A549 (cell line): Measurements from ENCODE around the gene HOMER2. TPM values are rescaled to one million over a fixed set of nuclear protein-coding genes. Genes with fewer than 3 reads are reported as not detected.

ENCODE experiments used
- ATAC-seq, 2 experiments: fragments of 200-7000 bp in 1 of 2; fragments of >200 bp in 1 of 2; cut with Nextera tagmentation in 1 of 2; cut with Tn5 transposase in 1 of 2; 3 replicates each; pipeline versions ENCODE4 v1.8.0 to v1.9.1; 2018 to 2020; ENCODE audit warnings: mild to moderate bottlenecking in 1 of 2, moderate library complexity in 1 of 2
- CTCF ChIA-PET: fragments of 300-600 bp; sonication (Branson Sonifier 250); formaldehyde crosslinking; extraction: SDS; loops from one replicate; lab custom pipeline; 2021; ENCODE audit warnings: antibody characterized with exemption, inconsistent platforms; lab: Yijun Ruan, JAX
- POLR2A ChIA-PET: fragments of 350-600 bp; formaldehyde crosslinking; extraction: SDS; loops from one replicate; lab custom pipeline; 2021; ENCODE audit warnings: antibody characterized with exemption, inconsistent platforms; lab: Yijun Ruan, JAX
- DNase-seq, 2 experiments: peaks; one replicate each; pipeline versions ENCODE4 v3.0.0 to v3.0.0-alpha.2; 2011 to 2016; ENCODE audit warnings: low read depth in 1 of 2, low spot score in 1 of 2
- FAIRE-seq: peaks from 2 replicates; lab custom pipeline; 2011; peaks lifted over from hg19 to GRCh38; lab: Jason Lieb, UNC
- H3K27ac ChIP-seq, 2 experiments: fragments of >200 bp; sonication (Bioruptor Twin); formaldehyde crosslinking; 3 replicates each; pipeline ENCODE4 v1.5.1; 2016 to 2017
- H3K4me1 ChIP-seq: fragments of >200 bp; sonication (Bioruptor Twin); formaldehyde crosslinking; 3 replicates; pipeline ENCODE4 v1.6.1; 2016
- H3K4me2 ChIP-seq: fragments of >200 bp; sonication (Bioruptor Twin); formaldehyde crosslinking; 3 replicates; pipeline ENCODE4 v1.6.1; 2016
- H3K4me3 ChIP-seq: fragments of >200 bp; sonication (Bioruptor Twin); formaldehyde crosslinking; 3 replicates; pipeline ENCODE4 v1.5.1; 2016
- H3K9me3 ChIP-seq: fragments of >200 bp; sonication (Bioruptor Twin); formaldehyde crosslinking; 3 replicates; pipeline ENCODE4 v1.6.1; 2016
- BHLHE40 ChIP-seq: IDR thresholded peaks from 2 replicates; pipeline ENCODE4 v1.6.1; 2012; ENCODE audit warnings: low read depth, low read length, inconsistent platforms
- CBX2 ChIP-seq: fragments of 200-600 bp; sonication (generic); IDR thresholded peaks from 2 replicates; pipeline ENCODE4 v1.6.1; 2016; ENCODE audit warnings: low read depth, mild to moderate bottlenecking, borderline replicate concordance
- CBX8 ChIP-seq: fragments of 200-600 bp; sonication (generic); IDR thresholded peaks from 2 replicates; pipeline ENCODE4 v1.6.1; 2016
- CHD4 ChIP-seq: fragments of 200-600 bp; sonication (generic); IDR thresholded peaks from 2 replicates; pipeline ENCODE4 v1.6.1; 2016; ENCODE audit warnings: antibody characterized with exemption, mild to moderate bottlenecking, borderline replicate concordance
- GATA3 ChIP-seq: IDR thresholded peaks from 2 replicates; pipeline ENCODE4 v1.6.1; 2012; ENCODE audit warnings: borderline replicate concordance
- HES2 ChIP-seq: fragments of >200 bp; sonication (Bioruptor Twin); formaldehyde crosslinking; IDR thresholded peaks from 2 replicates; pipeline ENCODE4 v1.6.1; 2016
- HEYL ChIP-seq: fragments of 250-450 bp; sonication (Bioruptor Pico); IDR thresholded peaks from 2 replicates; pipeline ENCODE4 v1.8.0; 2021; ENCODE audit warnings: mild to moderate bottlenecking, moderate library complexity
- HOXB5 ChIP-seq: fragments of 250-450 bp; sonication (Bioruptor Pico); IDR thresholded peaks from 2 replicates; pipeline ENCODE4 v1.5.0; 2020; ENCODE audit warnings: mild to moderate bottlenecking, moderate library complexity
- JUN ChIP-seq, 2 experiments: fragments of >200 bp; sonication (Bioruptor Twin); formaldehyde crosslinking; IDR thresholded peaks; 2 replicates in 1 of 2; 3 replicates in 1 of 2; pipeline ENCODE4 v1.6.1; 2016 to 2017
- JUNB ChIP-seq: fragments of >200 bp; sonication (Bioruptor Twin); formaldehyde crosslinking; IDR thresholded peaks from 2 replicates; pipeline ENCODE4 v1.6.1; 2016
- KDM1A ChIP-seq: fragments of 200-600 bp; sonication (generic); IDR thresholded peaks from 2 replicates; pipeline ENCODE4 v1.6.1; 2016; ENCODE audit warnings: low read depth, mild to moderate bottlenecking
- MAZ ChIP-seq: fragments of 150-350 bp; IDR thresholded peaks from 2 replicates; pipeline ENCODE4 v1.6.1; 2014; ENCODE audit warnings: antibody characterized with exemption, low read depth, low read length, borderline replicate concordance
- NFE2L2 ChIP-seq: fragments of 150-350 bp; conservative IDR thresholded peaks from 2 replicates; pipeline ENCODE4 v1.6.1; 2014; ENCODE audit warnings: low read length
- NR3C1 ChIP-seq: fragments of >200 bp; sonication (Bioruptor Twin); formaldehyde crosslinking; IDR thresholded peaks from 3 replicates; pipeline ENCODE4 v1.6.1; 2017
- POLR2A ChIP-seq: IDR thresholded peaks from 2 replicates; pipeline ENCODE4 v1.6.1; 2012; ENCODE audit warnings: mild to moderate bottlenecking, low read length
- RAD21 ChIP-seq, 2 experiments: fragments of >200 bp in 1 of 2; sonication (Bioruptor Twin) in 1 of 2; formaldehyde crosslinking in 1 of 2; IDR thresholded peaks in 1 of 2; conservative IDR thresholded peaks in 1 of 2; 2 replicates in 1 of 2; 3 replicates in 1 of 2; pipeline ENCODE4 v1.6.1; 2012 to 2018; ENCODE audit warnings: inconsistent platforms in 1 of 2
- RARB ChIP-seq: fragments of 250-450 bp; sonication (Bioruptor Pico); IDR thresholded peaks from 2 replicates; pipeline ENCODE4 v1.8.0; 2021; ENCODE audit warnings: mild to moderate bottlenecking, moderate library complexity
- REST ChIP-seq: fragments of 200-600 bp; sonication (generic); IDR thresholded peaks from 2 replicates; pipeline ENCODE4 v1.6.1; 2016; ENCODE audit warnings: antibody characterized with exemption, mild to moderate bottlenecking, moderate library complexity
- ZC3H11A ChIP-seq: fragments of 450-650 bp; IDR thresholded peaks from 2 replicates; pipeline ENCODE4 v1.6.1; 2014; ENCODE audit warnings: antibody characterized with exemption, mild to moderate bottlenecking
- ZNF302 ChIP-seq: fragments of 250-450 bp; sonication (Bioruptor Pico); IDR thresholded peaks from 2 replicates; pipeline ENCODE4 v1.9.0; 2021; ENCODE audit warnings: inconsistent platforms, mild to moderate bottlenecking, moderate library complexity
- ZSCAN20 ChIP-seq: fragments of 250-450 bp; sonication (Bioruptor Pico); IDR thresholded peaks from 2 replicates; pipeline ENCODE4 v1.8.0; 2022; ENCODE audit warnings: mild to moderate bottlenecking, moderate library complexity
- WGBS: methylation state at CpG from one replicate; pipeline ENCODE4 v1.1.6; 2017; ENCODE audit errors: missing lambda C conversion rate; 5-methylcytosine and 5-hydroxymethylcytosine counted together
- polyA plus RNA-seq, 4 experiments: library from polyadenylated mRNA; depleted of rRNA in 3 of 4; stranded (reverse); fragments of >200 nt; fragmentation: RNase III in 1 of 4; extraction: RNeasy Plus Mini Kit Qiagen cat#74134 plus additional on column Dnase treatment in 1 of 4; gene quantifications; 2 replicates in 3 of 4; 3 replicates in 1 of 4; pipeline ENCODE4 v1.2.3, GENCODE V29; 2011 to 2017

HOMER2 gene
- polyA plus RNA-seq, 2 of the 4 experiments (the other 2 are of a cell fraction): 9.4 to 15.4 TPM

GRCh38 chr15:82950295-82950694 lies 2.2 kb downstream of the HOMER2 start (continued):
- TF ChIP-seq MAZ (no peak), ZC3H11A (no peak), RAD21 (conservative IDR thresholded peaks at IDR 0.05 in 1 of 2, IDR thresholded peaks at IDR 0.05 in 1 of 2) (no peak), RARB (no peak)

- H3K4me2 ChIP-seq: no peak overlapping the region
- peaks cover 10% of the 10 kb centered on the region; the same call in 2 of the 3 replicates for H3K4me1 ChIP-seq
- ATAC-seq (no peak), FAIRE-seq (no peak), DNase-seq (no peak)
- POLR2A ChIA-PET: no interaction called here
- H3K4me3 ChIP-seq: no peak overlapping the region
- no peak for TF ChIP-seq GATA3
- TF ChIP-seq CHD4: no peak
- no peak for TF ChIP-seq ZNF302
- no peak for TF ChIP-seq CBX2
- no peak for TF ChIP-seq HOXB5 (CRISPR knock-in tag)
- no peak for TF ChIP-seq JUN (IDR thresholded peaks at IDR 0.05)
- TF ChIP-seq HEYL (CRISPR knock-in tag): no peak
- no peak for TF ChIP-seq JUNB
- TF ChIP-seq ZSCAN20 (CRISPR knock-in tag): no peak
- no peak overlapping the region for H3K27ac ChIP-seq
- CTCF ChIA-PET: interaction anchor here (0.7 to 1.5 kb wide), 2 partner anchors 8 to 240 kb away, joined by 3 read pairs; no protein-coding TSS in a partner anchor
- H3K9me3 ChIP-seq: no peaks in the 10 kb centered on the region
- WGBS: 68% methylated on average over 8 of the region's 8 CpGs
Measured at GRCh38 chr15:82946155-82946701, 6.3 kb downstream of the HOMER2 start.

GRCh38 chr15:82945326-82945725 lies 7.2 kb downstream of the HOMER2 start:
- TF ChIP-seq KDM1A (no peak), REST (no peak), NR3C1 (no peak), CBX8 (no peak), NFE2L2 (no peak), POLR2A (no peak), HES2 (no peak), BHLHE40 (no peak)
- no peak for DNase-seq
- no peak overlapping the region for H3K4me3 ChIP-seq
- FAIRE-seq: no peak
- CTCF ChIA-PET: interaction anchor here (1.5 kb wide), 1 partner anchor 7 kb away, joined by 3 read pairs; no protein-coding TSS in a partner anchor
- POLR2A ChIA-PET: no interaction called here
- H3K27ac ChIP-seq: no peak overlapping the region
- no peaks in the 10 kb centered on the region for H3K9me3 ChIP-seq
- no peak for ATAC-seq
- peaks cover 10% of the 10 kb centered on the region; the same call in 2 of the 3 replicates for H3K4me1 ChIP-seq
- WGBS: 93% methylated on average over 5 of the region's 5 CpGs
- no peak overlapping the region for H3K4me2 ChIP-seq
